Astrocyte (in vitro differentiated cells and primary cell): ENCODE measurements around the gene C3orf62.

Experiments used
- EZH2 ChIP-seq: IDR thresholded peaks from 2 replicates; pipeline ENCODE4 v1.6.1; 2012; ENCODE audit warnings: mild to moderate bottlenecking, low read length, inconsistent platforms; ENCODE audit not compliant: insufficient read depth
- TF ChIP-seq, protein P1 (sequence below): IDR thresholded peaks from 2 replicates; pipeline ENCODE4 v1.5.1; 2011; ENCODE audit warnings: low read depth, mild to moderate bottlenecking, inconsistent platforms, low read length, moderate library complexity; ENCODE audit not compliant: insufficient read depth

DNA sequence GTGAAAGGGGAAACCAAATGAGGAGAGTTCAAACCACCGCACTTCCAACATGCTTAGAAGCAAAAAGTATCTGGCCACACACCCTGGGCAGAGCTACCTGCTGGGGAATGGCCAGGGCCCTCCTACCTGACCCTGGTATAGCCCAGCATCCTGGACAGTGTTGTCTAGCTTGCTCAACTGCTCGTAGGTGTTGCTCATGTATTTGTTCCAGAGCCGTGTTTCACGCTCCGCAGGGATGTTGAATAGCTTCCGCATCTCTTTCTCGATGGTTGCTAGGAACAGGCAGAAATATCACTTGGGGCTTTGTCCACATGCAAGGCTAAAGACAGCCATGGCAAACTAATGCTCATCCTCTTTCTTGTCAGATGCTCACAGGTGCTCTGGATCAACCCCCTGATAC is 47.7 kb upstream of the C3orf62 start:
- no peak for TF ChIP-seq EZH2
- TF ChIP-seq, protein P1, sequence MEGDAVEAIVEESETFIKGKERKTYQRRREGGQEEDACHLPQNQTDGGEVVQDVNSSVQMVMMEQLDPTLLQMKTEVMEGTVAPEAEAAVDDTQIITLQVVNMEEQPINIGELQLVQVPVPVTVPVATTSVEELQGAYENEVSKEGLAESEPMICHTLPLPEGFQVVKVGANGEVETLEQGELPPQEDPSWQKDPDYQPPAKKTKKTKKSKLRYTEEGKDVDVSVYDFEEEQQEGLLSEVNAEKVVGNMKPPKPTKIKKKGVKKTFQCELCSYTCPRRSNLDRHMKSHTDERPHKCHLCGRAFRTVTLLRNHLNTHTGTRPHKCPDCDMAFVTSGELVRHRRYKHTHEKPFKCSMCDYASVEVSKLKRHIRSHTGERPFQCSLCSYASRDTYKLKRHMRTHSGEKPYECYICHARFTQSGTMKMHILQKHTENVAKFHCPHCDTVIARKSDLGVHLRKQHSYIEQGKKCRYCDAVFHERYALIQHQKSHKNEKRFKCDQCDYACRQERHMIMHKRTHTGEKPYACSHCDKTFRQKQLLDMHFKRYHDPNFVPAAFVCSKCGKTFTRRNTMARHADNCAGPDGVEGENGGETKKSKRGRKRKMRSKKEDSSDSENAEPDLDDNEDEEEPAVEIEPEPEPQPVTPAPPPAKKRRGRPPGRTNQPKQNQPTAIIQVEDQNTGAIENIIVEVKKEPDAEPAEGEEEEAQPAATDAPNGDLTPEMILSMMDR: no peak
